CD4-positive, alpha-beta T cell treated with Interleukin-17A for 1 hour (primary cell): ENCODE data around the gene SUCNR1.
"Not testable (repeated sequence)": the region's sequence is repeated elsewhere in the genome, so short reads cannot be mapped to it uniquely, and the experiment has no call there.

Source experiments
- DNase-seq: peaks from one replicate; pipeline ENCODE4 v3.0.0-alpha.2; 2020

The SUCNR1 gene

GRCh38 chr3:151903501-151903991 lies 30.1 kb downstream of the SUCNR1 start:
- DNase-seq = no peak

GRCh38 chr3:151905647-151906046 lies 32.2 kb downstream of the SUCNR1 start:
- no peak for DNase-seq

- DNase-seq = no peak
These were observed 33.3 kb downstream of the SUCNR1 start for GRCh38 chr3:151906751-151907150.

DNA sequence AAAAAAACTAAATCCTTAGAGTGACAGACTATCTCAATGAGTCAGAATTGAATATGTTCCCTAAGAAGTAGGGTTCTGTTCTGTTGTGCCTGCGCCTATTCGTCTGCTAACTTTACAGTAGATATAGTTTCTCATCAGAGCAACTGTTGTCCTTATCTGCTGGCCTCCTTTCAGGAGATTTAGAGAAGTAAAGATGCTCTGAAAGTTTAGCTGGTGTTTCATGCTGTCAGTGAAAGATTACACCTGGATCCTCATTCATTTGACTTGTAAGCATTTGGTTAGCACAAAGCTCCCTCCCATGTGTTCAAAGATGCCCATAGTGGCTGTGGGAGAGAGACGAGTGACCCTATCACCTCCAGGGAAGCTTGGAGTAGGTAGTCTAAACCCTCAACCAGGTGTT lies 35.0 kb downstream of the SUCNR1 start:
- no peak for DNase-seq

DNA sequence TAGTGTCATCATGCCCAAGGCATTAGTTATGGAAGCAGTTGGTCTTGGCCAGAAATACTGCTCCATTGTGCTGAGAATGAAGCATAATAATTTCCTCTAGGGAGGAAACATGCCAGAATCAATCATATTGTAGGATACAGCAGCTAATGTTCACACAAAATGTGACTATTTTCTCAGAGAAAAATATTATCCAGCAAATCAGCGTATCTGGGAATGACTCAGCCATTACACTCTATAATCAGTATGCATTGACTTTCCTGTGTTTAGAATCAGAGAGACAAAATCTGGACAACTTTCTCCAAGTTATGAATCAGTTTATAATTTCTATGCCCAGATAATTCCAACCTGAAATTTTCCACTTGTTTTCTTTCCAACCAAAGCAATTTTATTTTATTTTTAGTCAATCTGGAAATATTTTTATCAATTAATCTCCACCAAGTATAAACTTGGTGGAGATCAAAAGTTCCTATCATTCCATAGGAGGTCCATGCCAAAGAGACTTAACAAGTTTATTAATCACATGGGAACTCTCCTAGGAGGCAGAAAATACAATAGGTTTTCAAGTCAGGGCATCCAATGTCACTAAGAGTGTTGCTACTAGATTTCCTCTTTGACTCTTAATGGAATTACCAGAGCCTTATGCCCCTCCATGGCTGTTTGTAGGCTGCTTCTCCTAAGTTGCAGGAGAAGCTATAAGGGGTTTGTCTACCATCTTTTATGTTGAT lies 36.4 kb downstream of the SUCNR1 start:
- no peak for DNase-seq

- no peak for DNase-seq
These were observed 38.0 kb downstream of the SUCNR1 start for GRCh38 chr3:151911462-151911861.

GRCh38 chr3:151912028-151912427 lies 38.6 kb downstream of the SUCNR1 start:
- no peak for DNase-seq

GRCh38 chr3:151916781-151917180 lies 43.3 kb downstream of the SUCNR1 start:
- no peak for DNase-seq

DNA sequence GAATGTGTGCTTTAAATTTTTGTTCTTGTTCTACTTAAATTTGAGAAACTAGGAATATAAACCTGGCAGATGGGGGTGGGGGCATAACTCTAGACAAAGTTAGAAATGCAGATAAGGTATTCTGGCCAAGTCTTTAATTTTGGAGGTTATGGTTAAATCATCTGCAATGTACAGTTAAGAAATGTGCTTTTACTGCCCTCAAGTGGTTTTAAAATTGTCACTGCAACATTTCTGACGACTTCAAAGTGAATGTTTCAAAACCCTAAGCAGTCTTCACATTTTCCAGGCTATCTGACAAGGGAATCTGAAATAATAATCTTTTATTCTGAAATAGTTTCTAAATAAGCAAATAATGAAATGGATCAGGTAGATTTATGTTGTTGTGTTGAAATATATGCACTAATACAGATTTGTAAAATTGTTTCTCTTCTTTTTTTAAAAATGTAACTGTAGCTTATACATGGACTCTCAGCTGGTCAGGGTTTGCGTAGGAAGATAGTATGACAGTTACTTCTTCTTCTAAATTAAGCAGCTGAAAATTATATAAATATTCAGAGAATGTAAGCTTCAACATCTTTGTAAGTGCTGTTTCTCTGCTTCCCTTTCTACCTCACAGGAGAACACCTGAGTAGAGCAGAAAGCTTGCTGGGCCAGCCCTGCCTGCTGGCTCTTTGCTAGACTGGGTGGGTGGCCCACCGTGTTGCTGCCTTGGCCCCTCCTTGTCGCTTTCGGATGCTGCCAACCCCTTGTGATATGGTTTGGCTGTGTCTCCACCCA lies 45.0 kb downstream of the SUCNR1 start:
- DNase-seq = peak; percentile 55

- no peak for DNase-seq
These were observed 45.5 kb downstream of the SUCNR1 start for GRCh38 chr3:151919030-151919328.

DNA sequence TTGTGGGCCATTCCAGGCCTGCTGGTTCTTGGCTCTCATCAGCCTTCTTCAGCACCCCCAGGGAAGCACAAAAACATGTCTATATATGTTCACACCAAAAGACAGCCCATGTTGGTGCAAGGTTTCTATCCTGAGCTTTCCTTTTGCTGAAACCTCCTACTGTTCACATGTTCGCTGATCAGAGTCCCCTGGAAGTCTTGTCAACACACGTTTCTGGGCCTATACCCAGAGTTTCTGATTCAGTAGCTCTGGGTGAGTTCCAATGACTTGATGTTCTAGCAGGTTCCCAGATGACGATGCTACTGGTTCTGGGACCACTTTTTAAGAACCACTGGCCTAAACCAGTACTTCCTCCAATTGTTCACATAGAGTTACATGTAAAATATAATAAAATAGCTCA lies 46.0 kb downstream of the SUCNR1 start:
- DNase-seq = no peak

DNA sequence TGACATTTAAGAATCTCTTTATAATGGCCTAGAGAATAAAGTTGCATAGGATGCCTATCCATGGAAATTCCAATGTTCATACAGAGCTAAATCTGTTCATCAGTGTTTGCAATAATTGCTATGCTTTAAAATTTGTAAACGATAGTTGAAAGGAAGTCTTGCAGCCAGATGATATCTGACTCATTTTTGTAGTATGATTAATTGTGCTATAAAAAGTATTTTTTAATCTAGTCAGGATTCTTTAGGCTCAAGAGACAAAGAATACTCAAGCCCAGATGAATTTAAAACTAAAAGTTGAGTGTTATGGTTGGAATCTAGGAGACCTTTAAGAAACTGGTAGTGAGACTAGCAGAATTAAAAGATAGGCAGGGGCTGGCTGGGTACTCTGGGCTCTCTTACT lies 50.5 kb downstream of the SUCNR1 start:
- DNase-seq = no peak

GRCh38 chr3:151924753-151925152 lies 51.3 kb downstream of the SUCNR1 start:
- no peak for DNase-seq

DNA sequence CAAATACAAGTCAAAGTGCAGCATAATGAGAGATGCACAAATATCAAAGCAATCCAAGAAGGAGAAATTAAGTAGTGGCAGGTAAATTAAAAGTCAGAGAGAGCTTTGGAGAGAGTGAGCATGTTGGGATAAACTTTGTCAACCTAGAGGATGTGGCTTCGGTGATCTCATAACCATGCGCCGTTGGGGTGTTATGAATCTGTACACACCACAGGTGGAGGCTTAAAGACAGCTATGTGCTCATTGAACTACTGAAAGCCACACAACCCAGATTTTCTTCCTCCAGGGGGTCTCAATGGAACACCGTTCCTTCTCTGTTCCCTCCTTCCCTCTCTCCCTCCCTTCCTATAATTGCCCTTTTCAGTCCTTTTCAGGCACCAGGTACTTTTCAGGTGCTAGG lies 52.0 kb downstream of the SUCNR1 start:
- no peak for DNase-seq

GRCh38 chr3:151925876-151926275 lies 52.4 kb downstream of the SUCNR1 start:
- DNase-seq = no peak

GRCh38 chr3:151926956-151927355 lies 53.5 kb downstream of the SUCNR1 start:
- DNase-seq = no peak

GRCh38 chr3:151927915-151928525 lies 54.6 kb downstream of the SUCNR1 start:
- DNase-seq = not testable (repeated sequence)

- no peak for DNase-seq
These were observed 57.7 kb downstream of the SUCNR1 start for GRCh38 chr3:151931171-151931570.

GRCh38 chr3:151933234-151933853 lies 59.9 kb downstream of the SUCNR1 start:
- no peak for DNase-seq
